ENCODE data around the gene BPTF. TPM values are rescaled to one million over a fixed set of nuclear protein-coding genes. Genes with fewer than 3 reads are reported as not detected.

Gene BPTF
- total and polyA plus RNA-seq, 2 donors (not counting 1 experiment from before 2014, with no cell fraction given): 71.9 to 390 TPM

GRCh38 chr17:68011199-68011665, 185.9 kb downstream of the BPTF start:
- Mint-ChIP-seq H3K4me3 (peak overlapping the region; percentile 44), H3K27ac (no peak overlapping the region), H3K4me1 (peaks cover 3% of the 10 kb centered on the region), H3K9me3 (ENCODE audit: insufficient read depth) (no peaks in the 10 kb centered on the region), H3K27me3 (no peaks in the 10 kb centered on the region)
- Histone ChIP-seq H3K9ac (ENCODE audit: low read length) (no peak overlapping the region), H3K27me3 (replicated peaks in 1 of 4; ENCODE audit: control extremely low read depth in 1 of 4, control insufficient read depth in 3 of 4, insufficient read depth in 4 of 4, low read length in 3 of 4) (peaks cover 0 to 3% (median 0%) of the 10 kb centered on the region in 4 experiments), H3K9me3 (ENCODE audit: control extremely low read depth in 1 of 3, control insufficient read depth in 2 of 3, insufficient read depth in 1 of 3, low read length in 2 of 3) (no peaks in the 10 kb centered on the region), H3K36me3 (replicated peaks in 1 of 2; ENCODE audit: control extremely low read depth in 1 of 2, control insufficient read depth in 1 of 2, extremely low read depth in 1 of 2, insufficient read depth in 2 of 2, low read length in 1 of 2) (no peaks in the 10 kb centered on the region), H3K4me2 (replicated peaks; ENCODE audit: low read depth, low read length, poor library complexity, severe bottlenecking) (peak overlapping the region; percentile 67), H4K20me1 (ENCODE audit: control insufficient read depth, insufficient read depth, low read length, poor library complexity, severe bottlenecking) (no peaks in the 10 kb centered on the region), H3K4me3 (ENCODE audit: control extremely low read depth in 1 of 5, extremely low read depth in 1 of 5, insufficient read depth in 1 of 5, low read depth in 2 of 5, low read length in 4 of 5) (peak overlapping the region in 3 of 5 experiments; percentile 20 to 39 (median 30)), H2AFZ (ENCODE audit: insufficient read depth, low read depth, low read length, poor library complexity, severe bottlenecking) (peak overlapping the region; percentile 68), H3K4me1 (ENCODE audit: control insufficient read depth in 2 of 2, insufficient read depth in 2 of 2, low read length in 2 of 2) (peaks cover 5% of the 10 kb centered on the region in 2 donors), H3K27ac (ENCODE audit: low read length in 2 of 2) (no peak overlapping the region), H3K79me2 (ENCODE audit: control insufficient read depth, insufficient read depth, low read length) (no peaks in the 10 kb centered on the region)
- 60% methylated on average over 13 of the region's 20 CpGs for WGBS (ENCODE audit: insufficient coverage)
- ChIA-PET CTCF (interaction anchor here (1.1 to 3.5 kb wide), 3 partner anchors 8 to 26 kb away, joined by 3 to 16 read pairs (median 6); no protein-coding TSS in a partner anchor), POLR2A (no interaction called here)
- DNase-seq (peak; percentile 67), ATAC-seq (ENCODE audit: low read depth) (no peak)
- intact Hi-C loops (cut with micrococcal nuclease): no loop called here
- TF ChIP-seq EZH2 (IDR thresholded peaks at IDR 0.05; ENCODE audit: borderline replicate concordance, insufficient read depth, low read depth, low read length, poor library complexity, severe bottlenecking) (no peak), CTCF (IDR thresholded peaks at IDR 0.05) (peak; percentile 75)

DNA sequence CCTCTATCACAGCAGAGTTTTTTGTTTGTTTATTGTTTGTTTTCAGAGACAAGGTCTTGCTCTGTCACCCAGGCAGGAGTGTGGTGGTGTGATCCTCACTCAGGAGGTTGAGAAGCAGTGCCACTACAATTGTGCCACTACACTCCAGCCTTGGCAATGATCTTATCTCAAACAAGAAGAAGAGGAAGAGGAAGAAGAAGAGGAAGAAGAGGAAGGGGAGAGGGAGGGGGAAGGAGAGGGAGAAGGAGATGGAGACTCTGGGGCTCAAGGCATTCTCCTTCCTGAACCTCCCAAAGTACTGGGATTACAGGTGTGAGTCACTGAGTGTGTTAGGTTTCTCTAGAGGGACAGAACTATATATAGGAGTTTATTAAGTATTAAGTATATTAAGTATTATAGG, 188.1 kb downstream of the BPTF start:
- Mint-ChIP-seq H3K27me3 (no peaks in the 10 kb centered on the region), H3K9me3 (ENCODE audit: insufficient read depth) (no peaks in the 10 kb centered on the region), H3K4me3 (no peak overlapping the region), H3K4me1 (peaks cover 5% of the 10 kb centered on the region), H3K27ac (no peak overlapping the region)
- no peak for TF ChIP-seq EZH2 (IDR thresholded peaks at IDR 0.05; ENCODE audit: borderline replicate concordance, insufficient read depth, low read depth, low read length, poor library complexity, severe bottlenecking)
- TF ChIP-seq CTCF (IDR thresholded peaks at IDR 0.05): no peak
- peaks cover 5% of the 10 kb centered on the region in 2 donors for H3K4me1 ChIP-seq (ENCODE audit: control insufficient read depth in 2 of 2, insufficient read depth in 2 of 2, low read length in 2 of 2)
- intact Hi-C loops (cut with micrococcal nuclease): no loop called here
- H3K27me3 ChIP-seq (replicated peaks in 1 of 4; ENCODE audit: control extremely low read depth in 1 of 4, control insufficient read depth in 3 of 4, insufficient read depth in 4 of 4, low read length in 3 of 4): peaks cover 0 to 3% (median 0%) of the 10 kb centered on the region in 4 experiments
- H3K4me3 ChIP-seq (ENCODE audit: control extremely low read depth in 1 of 5, extremely low read depth in 1 of 5, insufficient read depth in 1 of 5, low read depth in 2 of 5, low read length in 4 of 5): no peak overlapping the region
- ATAC-seq (ENCODE audit: low read depth) (no peak), DNase-seq (no peak)
- no peak overlapping the region for H3K27ac ChIP-seq (ENCODE audit: low read length in 2 of 2)
- H3K4me2 ChIP-seq (replicated peaks; ENCODE audit: low read depth, low read length, poor library complexity, severe bottlenecking): no peak overlapping the region
- POLR2A ChIA-PET: no interaction called here
- no peak overlapping the region for H2AFZ ChIP-seq (ENCODE audit: insufficient read depth, low read depth, low read length, poor library complexity, severe bottlenecking)
- H3K9ac ChIP-seq (ENCODE audit: low read length): no peak overlapping the region
- no peaks in the 10 kb centered on the region for H4K20me1 ChIP-seq (ENCODE audit: control insufficient read depth, insufficient read depth, low read length, poor library complexity, severe bottlenecking)
- no peaks in the 10 kb centered on the region for H3K79me2 ChIP-seq (ENCODE audit: control insufficient read depth, insufficient read depth, low read length)
- no peaks in the 10 kb centered on the region for H3K36me3 ChIP-seq (replicated peaks in 1 of 2; ENCODE audit: control extremely low read depth in 1 of 2, control insufficient read depth in 1 of 2, extremely low read depth in 1 of 2, insufficient read depth in 2 of 2, low read length in 1 of 2)
- CTCF ChIA-PET: no interaction called here
- no peaks in the 10 kb centered on the region for H3K9me3 ChIP-seq (ENCODE audit: control extremely low read depth in 1 of 3, control insufficient read depth in 2 of 3, insufficient read depth in 1 of 3, low read length in 2 of 3)

Data from B cell (primary cell).